SJCRH30 (cell line): ENCODE measurements around the gene PPM1L. TPM values are rescaled to one million over a fixed set of nuclear protein-coding genes. Genes with fewer than 3 reads are reported as not detected.
A peak's percentile ranks its signal among the peaks of the same experiment; 100 is the strongest.

Experiments used
- DNase-seq, 2 experiments: peaks; one replicate each; pipeline ENCODE4 v3.0.0-alpha.2; 2015 to 2020
- H3K27ac ChIP-seq: fragments of 250-450 bp; sonication (Bioruptor Pico); 2 replicates; pipeline ENCODE4 v1.5.1; 2020; ENCODE audit warnings: mild to moderate bottlenecking, moderate library complexity
- H3K27me3 ChIP-seq: fragments of 250-450 bp; sonication (Bioruptor Pico); 2 replicates; pipeline ENCODE4 v1.5.1; 2020; ENCODE audit warnings: mild to moderate bottlenecking, moderate library complexity
- H3K36me3 ChIP-seq: fragments of 250-450 bp; sonication (Bioruptor Pico); 2 replicates; pipeline ENCODE4 v1.5.1; 2020; ENCODE audit warnings: mild to moderate bottlenecking, moderate library complexity
- H3K4me1 ChIP-seq: fragments of 250-450 bp; sonication (Bioruptor Pico); 2 replicates; pipeline ENCODE4 v1.5.1; 2020; ENCODE audit warnings: mild to moderate bottlenecking, moderate library complexity
- H3K4me3 ChIP-seq: fragments of 250-450 bp; sonication (Bioruptor Pico); 2 replicates; pipeline ENCODE4 v1.5.1; 2020; ENCODE audit warnings: mild to moderate bottlenecking, moderate library complexity
- H3K9me3 ChIP-seq: fragments of 250-450 bp; sonication (Bioruptor Pico); replicated peaks from 2 replicates; pipeline ENCODE4 v1.5.1; 2020; ENCODE audit warnings: mild to moderate bottlenecking, moderate library complexity
- total RNA-seq: library from RNA; depleted of rRNA; stranded (reverse); fragments of >200 nt; shearing (Covaris generic); gene quantifications from 2 replicates; pipeline ENCODE4 v1.2.3, GENCODE V29; 2014

PPM1L gene
- total RNA-seq, 1 experiment from 2014 or later, result 4.2 TPM

- no peaks in the 10 kb centered on the region for H3K9me3 ChIP-seq
- no peaks in the 10 kb centered on the region for H3K36me3 ChIP-seq
- no peaks in the 10 kb centered on the region for H3K27me3 ChIP-seq
- no peak overlapping the region for H3K27ac ChIP-seq
- H3K4me3 ChIP-seq, result no peak overlapping the region
- no peak for DNase-seq
- H3K4me1 ChIP-seq, result no peaks in the 10 kb centered on the region
These were observed 53.4 kb downstream of the PPM1L start for GRCh38 chr3:160809453-160809852.

GRCh38 chr3:160810362-160811236 lies 54.6 kb downstream of the PPM1L start:
- no peaks in the 10 kb centered on the region for H3K9me3 ChIP-seq
- H3K27ac ChIP-seq, result no peak overlapping the region
- no peak for DNase-seq
- H3K4me3 ChIP-seq, result no peak overlapping the region
- H3K27me3 ChIP-seq, result no peaks in the 10 kb centered on the region
- H3K4me1 ChIP-seq, result no peaks in the 10 kb centered on the region
- H3K36me3 ChIP-seq, result no peaks in the 10 kb centered on the region

DNA sequence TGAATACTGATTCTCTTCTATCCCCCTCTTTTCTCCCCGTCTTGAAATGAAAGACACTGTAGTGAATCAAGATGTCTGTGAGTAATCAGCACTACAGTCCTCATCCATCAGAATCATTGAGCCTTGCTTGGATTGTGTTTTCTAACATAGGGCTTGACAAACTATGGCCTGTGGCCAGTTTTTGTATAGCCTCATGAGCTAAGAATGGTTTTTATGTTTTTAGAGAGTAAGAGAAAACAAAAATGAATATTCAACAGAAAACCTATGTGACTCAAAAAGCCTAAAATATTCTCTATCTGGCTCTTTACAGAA lies 55.2 kb downstream of the PPM1L start:
- no peaks in the 10 kb centered on the region for H3K9me3 ChIP-seq
- DNase-seq, result no peak
- H3K27me3 ChIP-seq, result no peaks in the 10 kb centered on the region
- H3K4me3 ChIP-seq, result no peak overlapping the region
- no peaks in the 10 kb centered on the region for H3K4me1 ChIP-seq
- no peaks in the 10 kb centered on the region for H3K36me3 ChIP-seq
- no peak overlapping the region for H3K27ac ChIP-seq

GRCh38 chr3:160812304-160812703 lies 56.3 kb downstream of the PPM1L start:
- no peaks in the 10 kb centered on the region for H3K9me3 ChIP-seq
- H3K4me1 ChIP-seq, result no peaks in the 10 kb centered on the region
- no peak overlapping the region for H3K4me3 ChIP-seq
- no peaks in the 10 kb centered on the region for H3K36me3 ChIP-seq
- DNase-seq, result no peak
- H3K27me3 ChIP-seq, result no peaks in the 10 kb centered on the region
- no peak overlapping the region for H3K27ac ChIP-seq

DNA sequence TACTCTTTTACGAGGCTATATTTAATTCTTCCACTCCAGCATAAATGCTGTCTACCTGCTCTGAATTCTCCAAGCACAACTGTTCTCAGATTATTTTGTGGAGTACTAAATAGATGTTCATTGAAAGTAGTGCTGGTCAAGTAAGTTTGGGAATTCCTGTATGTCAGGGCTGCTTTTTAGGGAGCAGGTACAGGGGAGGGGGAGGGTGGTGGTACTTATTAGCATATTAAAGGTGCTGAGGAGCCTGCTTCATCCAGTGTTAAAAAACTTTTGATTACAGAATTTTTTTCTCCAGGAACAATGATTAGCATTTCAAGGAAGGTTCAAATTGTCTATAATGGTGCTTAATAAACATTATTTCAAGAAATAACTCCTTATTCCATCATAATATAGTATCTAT lies 59.2 kb downstream of the PPM1L start:
- Histone ChIP-seq H3K36me3 (no peaks in the 10 kb centered on the region), H3K9me3 (no peaks in the 10 kb centered on the region), H3K27ac (no peak overlapping the region), H3K27me3 (no peaks in the 10 kb centered on the region), H3K4me3 (no peak overlapping the region), H3K4me1 (no peaks in the 10 kb centered on the region)
- no peak for DNase-seq

- Histone ChIP-seq H3K27ac (no peak overlapping the region), H3K9me3 (no peaks in the 10 kb centered on the region), H3K27me3 (no peaks in the 10 kb centered on the region), H3K36me3 (no peaks in the 10 kb centered on the region), H3K4me1 (no peaks in the 10 kb centered on the region), H3K4me3 (no peak overlapping the region)
- no peak for DNase-seq
These were observed 64.0 kb downstream of the PPM1L start for GRCh38 chr3:160820022-160820421.

DNA sequence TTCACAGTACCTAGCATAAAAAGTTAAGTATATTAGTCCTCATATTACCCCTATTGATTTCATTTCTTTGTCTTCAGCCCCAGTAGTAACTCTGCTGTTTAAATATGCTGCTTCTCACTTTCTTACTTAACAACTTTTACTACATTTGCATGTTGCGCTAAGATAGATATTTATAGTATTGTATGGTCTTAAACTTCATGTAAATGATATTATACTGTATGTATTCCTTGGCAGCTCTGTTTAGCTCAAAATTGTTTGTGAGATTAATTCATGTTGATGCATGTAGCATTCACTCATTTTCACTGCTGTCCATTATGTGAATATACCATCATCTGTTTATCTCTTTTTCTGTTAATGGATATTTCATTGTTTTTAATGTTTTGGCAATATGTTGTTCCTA lies 64.4 kb downstream of the PPM1L start:
- no peak overlapping the region for H3K4me3 ChIP-seq
- H3K9me3 ChIP-seq, result no peaks in the 10 kb centered on the region
- DNase-seq, result no peak
- H3K27me3 ChIP-seq, result no peaks in the 10 kb centered on the region
- H3K27ac ChIP-seq, result no peak overlapping the region
- H3K36me3 ChIP-seq, result no peaks in the 10 kb centered on the region
- no peaks in the 10 kb centered on the region for H3K4me1 ChIP-seq

DNA sequence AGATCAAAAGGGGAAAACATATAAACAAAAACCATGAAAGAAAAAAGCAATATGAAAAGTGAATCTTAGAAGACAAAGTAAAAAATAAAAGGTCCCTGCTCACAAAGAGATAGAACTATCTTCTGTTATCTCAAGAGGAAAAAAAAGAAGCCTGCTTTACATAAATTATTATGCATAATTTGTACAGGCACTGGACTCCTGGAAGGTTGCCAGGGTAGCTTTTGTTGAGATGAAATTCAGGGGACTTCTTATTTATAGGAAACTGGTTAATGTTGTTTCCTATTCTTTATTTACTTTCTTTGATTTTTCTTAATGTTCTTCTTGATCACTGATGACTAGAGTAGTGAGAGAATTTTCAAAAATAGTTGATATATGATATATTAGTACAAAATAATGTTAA lies 66.9 kb downstream of the PPM1L start:
- no peaks in the 10 kb centered on the region for H3K27me3 ChIP-seq
- H3K27ac ChIP-seq, result no peak overlapping the region
- H3K9me3 ChIP-seq, result no peaks in the 10 kb centered on the region
- no peak overlapping the region for H3K4me3 ChIP-seq
- no peaks in the 10 kb centered on the region for H3K4me1 ChIP-seq
- DNase-seq, result peak; percentile 24 to 26
- no peaks in the 10 kb centered on the region for H3K36me3 ChIP-seq

GRCh38 chr3:160825311-160825800 lies 69.3 kb downstream of the PPM1L start:
- no peaks in the 10 kb centered on the region for H3K4me1 ChIP-seq
- H3K9me3 ChIP-seq, result no peaks in the 10 kb centered on the region
- H3K36me3 ChIP-seq, result no peaks in the 10 kb centered on the region
- no peaks in the 10 kb centered on the region for H3K27me3 ChIP-seq
- no peak overlapping the region for H3K27ac ChIP-seq
- no peak for DNase-seq
- H3K4me3 ChIP-seq, result no peak overlapping the region

DNA sequence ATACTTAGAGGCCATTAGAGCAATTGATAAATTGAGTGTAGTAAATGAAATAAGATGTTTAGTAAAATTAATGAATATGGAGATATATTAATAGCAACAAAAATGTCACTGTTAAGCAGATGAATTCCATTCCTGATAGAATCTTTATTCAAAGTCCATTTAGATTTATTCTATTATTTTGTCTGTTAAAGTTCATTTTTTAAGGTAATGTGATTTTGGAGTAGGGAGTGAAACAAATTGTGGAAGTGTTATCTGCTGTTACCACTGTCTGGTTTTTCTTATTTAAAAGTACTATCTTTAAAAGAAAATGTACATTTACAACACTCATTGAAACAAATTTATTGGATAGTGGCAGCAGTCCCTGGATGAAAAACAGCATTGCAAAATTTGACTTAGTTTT lies 70.4 kb downstream of the PPM1L start:
- DNase-seq, result no peak
- Histone ChIP-seq H3K36me3 (no peaks in the 10 kb centered on the region), H3K27ac (no peak overlapping the region)

GRCh38 chr3:160826991-160827390 lies 71.0 kb downstream of the PPM1L start:
- peaks cover 5% of the 10 kb centered on the region for H3K4me1 ChIP-seq
- no peak overlapping the region for H3K4me3 ChIP-seq
- H3K36me3 ChIP-seq, result no peaks in the 10 kb centered on the region
- H3K9me3 ChIP-seq, result no peaks in the 10 kb centered on the region
- no peaks in the 10 kb centered on the region for H3K27me3 ChIP-seq
- DNase-seq, result no peak
- H3K27ac ChIP-seq, result no peak overlapping the region

More for the DNA sequence above, 70.4 kb downstream of the PPM1L start:
- H3K9me3 ChIP-seq, result no peaks in the 10 kb centered on the region
- no peak overlapping the region for H3K4me3 ChIP-seq
- no peaks in the 10 kb centered on the region for H3K27me3 ChIP-seq
- peaks cover 3% of the 10 kb centered on the region; the same call in 1 of the 2 replicates for H3K4me1 ChIP-seq

GRCh38 chr3:160827516-160827915 lies 71.5 kb downstream of the PPM1L start:
- Histone ChIP-seq H3K4me1 (peaks cover 5% of the 10 kb centered on the region), H3K36me3 (no peaks in the 10 kb centered on the region), H3K27ac (no peak overlapping the region), H3K4me3 (no peak overlapping the region), H3K27me3 (no peaks in the 10 kb centered on the region), H3K9me3 (no peaks in the 10 kb centered on the region)
- no peak for DNase-seq

DNA sequence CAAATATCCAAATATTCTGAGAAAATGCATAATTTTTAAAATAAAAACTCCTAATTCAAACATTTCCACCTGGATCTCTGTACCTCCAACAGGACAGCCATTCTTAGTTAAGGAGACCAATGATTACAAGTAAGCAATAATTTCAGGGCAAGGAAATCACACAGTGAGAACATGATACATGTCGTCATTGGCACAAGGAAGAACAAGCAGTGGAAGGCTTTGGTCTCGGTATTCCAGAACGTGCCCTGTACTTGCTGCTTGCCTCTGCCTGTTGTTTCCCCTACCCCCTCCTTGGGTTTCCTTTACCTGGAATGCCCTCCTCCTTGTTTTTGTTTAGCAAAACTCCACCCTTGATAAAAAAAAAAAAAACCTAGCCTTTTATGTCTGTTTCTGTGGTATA lies 72.8 kb downstream of the PPM1L start:
- H3K27ac ChIP-seq, result no peak overlapping the region
- H3K36me3 ChIP-seq, result no peaks in the 10 kb centered on the region
- DNase-seq, result no peak
- peaks cover 5% of the 10 kb centered on the region for H3K4me1 ChIP-seq
- no peaks in the 10 kb centered on the region for H3K9me3 ChIP-seq
- no peak overlapping the region for H3K4me3 ChIP-seq
- no peaks in the 10 kb centered on the region for H3K27me3 ChIP-seq

DNA sequence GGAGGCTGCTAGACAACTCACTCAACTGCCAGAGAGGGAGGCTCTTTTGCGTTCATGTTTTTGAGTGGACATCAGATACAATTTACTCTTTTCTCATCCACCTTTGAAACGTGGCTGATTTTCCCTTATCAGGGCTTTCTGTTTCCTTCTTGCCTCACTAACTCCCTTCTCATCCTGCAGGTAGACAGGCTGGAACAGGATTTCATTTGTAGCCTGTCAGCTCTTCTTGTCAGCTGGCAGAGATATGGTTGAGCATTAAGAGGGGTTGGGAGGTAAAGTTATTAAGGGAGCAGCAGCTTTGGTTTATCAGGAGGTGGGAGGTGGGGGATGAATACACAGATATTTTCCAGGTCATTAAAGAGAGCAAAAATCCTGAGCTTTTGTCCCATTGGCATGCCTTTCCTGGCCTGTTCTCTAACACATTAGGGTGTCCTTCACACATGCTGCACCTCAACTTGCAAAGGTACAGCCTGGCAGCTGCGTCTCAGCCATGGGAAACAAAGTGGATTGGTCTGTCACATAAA lies 73.5 kb downstream of the PPM1L start:
- Histone ChIP-seq H3K4me1 (peaks cover 5% of the 10 kb centered on the region), H3K4me3 (no peak overlapping the region), H3K36me3 (no peaks in the 10 kb centered on the region), H3K27me3 (no peaks in the 10 kb centered on the region), H3K9me3 (no peaks in the 10 kb centered on the region), H3K27ac (no peak overlapping the region)
- DNase-seq, result no peak

DNA sequence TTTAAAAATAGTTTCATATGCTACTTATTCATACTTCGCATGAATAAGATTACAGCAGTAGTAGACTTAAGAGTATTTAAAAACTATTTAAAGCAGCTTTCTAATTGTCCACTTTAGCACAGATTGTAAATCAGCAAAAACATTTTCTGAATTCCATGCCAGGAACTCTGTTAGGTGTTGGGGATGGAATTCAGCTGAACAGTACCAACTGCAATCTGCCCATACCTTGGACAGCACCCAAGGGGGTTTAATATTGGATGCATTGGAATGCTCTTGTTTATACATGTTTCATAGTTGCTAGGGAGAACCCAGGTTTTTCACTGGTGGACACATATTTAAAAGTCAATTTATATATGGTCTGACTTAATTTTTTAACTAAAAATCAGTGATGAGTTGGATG lies 74.8 kb downstream of the PPM1L start:
- no peaks in the 10 kb centered on the region for H3K27me3 ChIP-seq
- no peak overlapping the region for H3K27ac ChIP-seq
- no peaks in the 10 kb centered on the region for H3K36me3 ChIP-seq
- no peak overlapping the region for H3K4me3 ChIP-seq
- DNase-seq, result peak; percentile 11 to 40
- no peaks in the 10 kb centered on the region for H3K9me3 ChIP-seq
- H3K4me1 ChIP-seq, result peaks cover 5% of the 10 kb centered on the region

DNA sequence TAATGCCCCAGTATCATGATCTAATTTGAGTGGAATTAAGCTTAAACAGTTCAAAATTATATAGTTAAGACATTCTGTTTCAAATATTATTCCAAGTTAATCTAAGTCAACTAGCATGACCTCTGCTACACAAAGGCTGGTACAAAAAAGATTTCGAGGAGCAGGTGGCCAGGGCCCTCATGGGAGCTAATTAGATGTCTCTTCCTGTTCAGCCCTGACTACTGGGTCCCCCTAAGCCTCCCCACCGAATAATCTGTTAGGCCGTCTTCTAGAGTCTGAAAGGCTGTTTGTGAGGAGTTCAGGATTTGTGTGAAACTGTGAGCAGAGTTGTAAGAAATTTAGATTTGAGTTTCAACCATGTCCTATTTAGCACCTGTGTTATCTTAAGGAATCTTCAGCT lies 75.4 kb downstream of the PPM1L start:
- peaks cover 5% of the 10 kb centered on the region for H3K4me1 ChIP-seq
- H3K9me3 ChIP-seq, result no peaks in the 10 kb centered on the region
- no peaks in the 10 kb centered on the region for H3K36me3 ChIP-seq
- no peak overlapping the region for H3K4me3 ChIP-seq
- no peaks in the 10 kb centered on the region for H3K27me3 ChIP-seq
- H3K27ac ChIP-seq, result no peak overlapping the region
- DNase-seq, result peak; percentile 13 to 53
